GM18519 (cell line): ENCODE data around the gene KIFBP.

ENCODE experiments used
- ATAC-seq: cut with Tn5 transposase; IDR thresholded peaks from one replicate; pipeline ENCODE4 v1.9.1; 2021; ENCODE audit warnings: mild to moderate bottlenecking, moderate library complexity; ENCODE audit not compliant: unreplicated experiment, low FRiP score

The KIFBP gene

GRCh38 chr10:69048103-69048502 is 59.5 kb downstream of the KIFBP start:
- no peak for ATAC-seq

- ATAC-seq, result no peak
Observed at GRCh38 chr10:69049566-69049961, 61.0 kb downstream of the KIFBP start.

DNA sequence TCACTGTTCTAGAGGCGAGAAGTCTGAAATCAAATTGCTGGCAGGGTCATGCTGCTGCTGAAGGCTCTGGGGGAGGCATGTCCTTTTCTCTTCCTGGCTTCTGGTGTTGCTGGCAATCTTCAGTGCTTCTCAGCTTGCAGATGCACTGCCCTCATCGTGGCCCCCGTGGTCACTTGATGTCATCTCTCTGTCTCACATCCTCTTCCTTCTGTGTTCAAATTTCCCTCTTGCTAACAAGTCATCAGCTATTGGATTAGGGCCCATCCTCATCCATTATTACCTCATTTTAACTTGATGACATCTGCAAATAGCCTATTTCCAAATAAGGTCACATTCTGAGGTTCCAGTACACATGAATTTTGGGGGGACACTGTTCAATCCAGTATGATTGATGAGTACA is 62.7 kb downstream of the KIFBP start:
- ATAC-seq, result no peak

GRCh38 chr10:69051710-69052487 is 63.3 kb downstream of the KIFBP start:
- no peak for ATAC-seq

DNA sequence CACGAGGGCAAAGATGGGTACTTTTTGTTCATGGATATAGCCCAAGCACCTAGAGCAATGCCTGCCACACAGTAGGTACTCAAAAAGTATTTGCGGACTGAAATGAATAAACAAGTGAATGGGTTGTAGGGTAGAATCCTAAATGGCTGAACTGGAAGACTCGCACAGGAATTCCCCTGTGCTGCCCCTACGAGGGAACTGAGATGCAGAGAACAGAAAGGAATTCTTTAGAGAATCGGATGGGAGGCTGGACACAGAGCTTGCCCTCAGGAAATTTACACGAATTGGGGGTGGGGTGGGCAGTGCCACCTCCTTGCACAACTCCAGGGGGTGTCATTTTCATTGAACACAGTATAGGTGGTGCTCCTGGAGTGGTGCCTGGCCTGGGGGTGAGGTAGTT is 64.1 kb downstream of the KIFBP start:
- no peak for ATAC-seq

- ATAC-seq, result no peak
Observed at GRCh38 chr10:69055241-69055640, 66.6 kb downstream of the KIFBP start.

GRCh38 chr10:69056129-69056528 is 67.5 kb downstream of the KIFBP start:
- no peak for ATAC-seq

DNA sequence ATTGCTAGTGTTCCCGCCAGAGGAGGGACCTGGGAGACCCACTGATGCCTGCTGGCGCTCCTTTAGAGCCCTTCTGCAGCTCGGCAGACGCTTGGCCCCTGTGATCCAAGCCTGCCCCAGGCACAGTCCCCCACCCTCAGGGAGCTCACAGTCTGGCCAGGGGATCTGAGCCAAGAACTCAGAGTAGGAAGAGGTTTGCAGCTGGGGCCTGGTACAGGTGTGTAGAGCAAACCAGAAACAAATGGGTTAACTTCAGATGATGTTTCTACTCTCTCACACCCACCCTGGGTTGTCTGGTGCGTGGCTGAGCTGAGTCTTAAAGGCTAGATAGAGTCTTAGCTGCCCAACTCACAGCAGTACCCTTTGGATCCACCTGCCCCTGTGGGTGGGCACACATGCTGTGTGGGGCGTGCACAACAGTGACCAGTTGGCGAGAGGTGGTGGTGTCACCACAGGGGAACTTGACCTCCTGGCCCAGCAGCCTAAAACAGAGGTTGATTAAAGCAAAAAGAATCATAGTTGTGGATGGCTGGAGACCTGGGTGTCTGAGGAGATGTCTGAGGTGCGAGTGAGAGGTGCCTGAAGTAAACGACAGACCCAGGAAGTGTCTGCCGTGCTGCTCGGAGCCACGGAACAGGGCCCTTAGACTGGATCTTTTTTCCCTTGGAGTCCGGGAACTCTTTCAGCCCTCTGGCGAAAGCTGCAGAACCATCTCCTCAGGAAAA is 68.1 kb downstream of the KIFBP start:
- ATAC-seq, result no peak

DNA sequence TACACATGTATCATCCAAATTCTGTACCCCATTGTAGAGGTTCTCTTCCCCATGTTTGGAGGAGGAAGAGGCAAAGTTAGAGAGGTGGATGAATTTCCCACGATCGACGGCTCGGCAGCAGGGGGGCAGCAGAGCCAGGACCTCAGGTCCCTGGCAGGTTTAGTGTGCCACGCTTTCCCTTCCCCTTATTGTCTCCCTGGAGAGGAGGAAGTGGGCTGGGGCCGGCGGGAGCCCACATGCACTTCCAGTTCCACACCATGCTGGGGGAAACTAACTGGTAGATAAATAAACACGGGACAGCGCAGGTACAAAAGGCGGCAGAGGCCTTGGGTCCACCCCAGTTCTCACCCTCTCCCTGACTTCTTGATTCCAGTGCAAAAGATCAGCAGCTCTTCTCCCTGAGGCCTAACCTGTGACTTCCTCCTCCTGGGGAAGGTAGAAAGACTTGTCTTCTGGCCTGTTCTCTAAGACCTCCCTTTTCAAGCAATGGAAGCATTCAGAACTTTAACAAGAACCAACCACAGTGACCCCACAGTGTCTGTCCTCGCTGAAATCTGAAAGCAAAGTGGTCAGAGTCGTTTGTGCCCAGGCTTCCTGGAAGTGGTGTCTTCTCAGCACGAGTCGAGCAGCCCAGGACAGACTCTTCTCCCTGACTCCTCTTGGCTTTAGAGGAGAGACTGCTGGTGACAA is 68.8 kb downstream of the KIFBP start:
- no peak for ATAC-seq

DNA sequence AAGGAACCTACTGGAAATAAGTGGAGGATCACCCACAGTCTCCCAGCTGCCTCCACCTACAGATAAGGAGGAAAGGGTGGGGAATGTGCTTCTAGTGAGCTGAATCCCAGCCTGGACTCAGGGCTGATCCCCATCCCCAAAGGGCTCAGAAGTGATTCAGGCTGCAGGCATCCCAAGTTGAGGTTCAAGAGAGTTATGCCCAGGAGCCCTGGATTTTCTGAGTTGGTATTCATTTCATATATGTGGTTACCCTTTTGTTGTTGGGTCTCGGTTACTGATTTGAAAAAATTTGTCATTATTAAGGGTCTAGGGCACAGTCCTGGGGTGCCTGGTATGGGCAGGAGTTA is 69.3 kb downstream of the KIFBP start:
- no peak for ATAC-seq

GRCh38 chr10:69060127-69060798 is 71.7 kb downstream of the KIFBP start:
- no peak for ATAC-seq

DNA sequence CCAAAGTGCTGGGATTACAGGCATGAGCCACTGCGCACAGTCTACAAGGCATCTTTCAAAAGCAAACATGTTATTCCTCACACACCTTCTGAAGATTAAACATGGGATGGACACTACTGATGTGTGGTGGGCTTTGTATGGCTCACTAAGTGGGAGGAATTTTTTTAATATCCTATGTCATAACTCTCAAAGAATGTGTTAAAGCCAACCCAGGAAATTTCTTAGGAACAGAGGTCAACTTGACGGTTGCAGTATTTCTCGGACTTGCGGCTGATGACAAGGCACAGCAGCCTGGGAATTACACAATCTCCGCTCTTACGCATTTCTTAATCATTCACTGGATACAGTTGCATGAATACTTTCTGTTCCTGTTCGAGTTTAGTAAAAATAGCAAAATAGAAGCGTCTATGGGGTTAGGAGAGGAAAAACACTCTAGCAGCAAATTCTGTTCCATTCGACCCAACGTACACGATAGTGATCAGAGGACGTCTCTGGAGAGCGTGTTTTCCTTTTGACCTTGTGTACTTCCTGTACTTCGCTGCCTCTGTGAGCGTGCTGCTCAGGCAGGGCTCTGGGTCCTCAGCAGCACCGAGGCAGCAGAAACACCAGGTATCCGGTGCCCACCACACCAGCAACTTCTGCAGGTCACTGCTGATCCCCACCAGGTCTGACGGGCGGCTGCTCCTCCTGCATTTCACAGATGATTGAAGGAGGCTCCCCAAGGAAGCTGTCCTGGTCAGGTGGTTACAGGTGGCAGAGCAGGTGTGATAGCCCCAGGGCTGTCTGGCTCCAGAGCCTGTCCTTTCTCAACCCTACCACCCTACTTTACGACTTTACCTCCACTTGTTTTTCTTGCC is 72.9 kb downstream of the KIFBP start:
- no peak for ATAC-seq

DNA sequence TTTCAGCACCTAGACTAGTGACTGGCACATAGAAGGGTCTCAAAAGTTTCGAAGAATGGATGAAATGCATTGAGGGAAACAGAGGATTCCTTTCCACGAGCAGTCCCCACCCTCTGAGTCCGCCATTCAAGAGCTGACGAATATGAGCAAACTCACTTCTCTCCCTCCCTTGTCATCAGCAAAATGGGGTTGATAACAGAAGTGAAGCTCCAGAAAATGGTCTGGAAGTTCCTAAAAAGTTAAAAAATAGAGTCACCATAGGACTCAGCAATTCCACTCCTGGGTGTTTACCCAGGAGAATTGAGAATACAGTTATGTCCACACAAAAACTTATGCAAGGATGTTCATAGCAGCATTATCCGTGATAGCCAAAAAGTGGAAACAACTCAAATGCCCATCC is 74.3 kb downstream of the KIFBP start:
- ATAC-seq, result no peak

DNA sequence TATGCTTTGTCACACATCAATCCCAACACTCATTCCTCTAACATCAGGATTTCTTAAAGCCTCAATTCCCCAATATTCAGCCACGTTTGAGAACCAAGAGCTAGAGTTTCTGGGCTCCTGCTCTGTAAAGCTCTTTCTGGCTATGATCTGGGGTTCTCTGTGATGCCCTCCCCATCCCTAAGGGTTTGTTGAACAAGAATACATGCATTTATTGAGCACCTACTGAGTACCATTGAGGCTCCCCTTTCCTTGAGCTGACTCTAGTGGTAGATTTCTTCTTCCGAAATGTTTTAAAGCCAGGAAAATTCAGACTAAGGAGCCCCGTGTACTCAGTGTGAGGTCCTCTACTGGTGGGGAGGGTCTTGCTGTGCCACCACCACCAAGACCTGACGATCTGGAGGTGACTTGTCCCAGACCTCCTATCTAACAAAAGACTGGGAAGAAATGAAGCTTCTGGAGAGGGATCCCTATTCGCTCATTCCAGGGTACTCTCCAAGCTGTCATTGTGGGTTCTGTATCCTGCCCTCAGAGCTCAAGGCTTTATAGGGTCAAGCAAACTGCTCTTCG is 76.2 kb downstream of the KIFBP start:
- no peak for ATAC-seq

GRCh38 chr10:69065406-69066361 is 77.1 kb downstream of the KIFBP start:
- ATAC-seq, result peak; percentile 54
